HFF-Myc (cell line): ENCODE results near the gene SULT2B1.
A peak's percentile ranks its signal among the peaks of the same experiment; 100 is the strongest.

Experiments
- DNase-seq: peaks from one replicate; pipeline ENCODE4 v3.0.0-alpha.2; 2011; ENCODE audit warnings: low read depth; ENCODE audit errors: extremely low read depth
- H3K4me3 ChIP-seq: replicated peaks from 2 replicates; pipeline ENCODE4 v1.5.1; 2011; ENCODE audit warnings: low read depth, mild to moderate bottlenecking, control low read depth, low read length
- CTCF ChIP-seq: IDR thresholded peaks from 2 replicates; pipeline ENCODE4 v1.5.1; 2012; ENCODE audit warnings: mild to moderate bottlenecking, low read depth, low read length, control low read depth; ENCODE audit errors: missing control alignments

The SULT2B1 gene

DNA sequence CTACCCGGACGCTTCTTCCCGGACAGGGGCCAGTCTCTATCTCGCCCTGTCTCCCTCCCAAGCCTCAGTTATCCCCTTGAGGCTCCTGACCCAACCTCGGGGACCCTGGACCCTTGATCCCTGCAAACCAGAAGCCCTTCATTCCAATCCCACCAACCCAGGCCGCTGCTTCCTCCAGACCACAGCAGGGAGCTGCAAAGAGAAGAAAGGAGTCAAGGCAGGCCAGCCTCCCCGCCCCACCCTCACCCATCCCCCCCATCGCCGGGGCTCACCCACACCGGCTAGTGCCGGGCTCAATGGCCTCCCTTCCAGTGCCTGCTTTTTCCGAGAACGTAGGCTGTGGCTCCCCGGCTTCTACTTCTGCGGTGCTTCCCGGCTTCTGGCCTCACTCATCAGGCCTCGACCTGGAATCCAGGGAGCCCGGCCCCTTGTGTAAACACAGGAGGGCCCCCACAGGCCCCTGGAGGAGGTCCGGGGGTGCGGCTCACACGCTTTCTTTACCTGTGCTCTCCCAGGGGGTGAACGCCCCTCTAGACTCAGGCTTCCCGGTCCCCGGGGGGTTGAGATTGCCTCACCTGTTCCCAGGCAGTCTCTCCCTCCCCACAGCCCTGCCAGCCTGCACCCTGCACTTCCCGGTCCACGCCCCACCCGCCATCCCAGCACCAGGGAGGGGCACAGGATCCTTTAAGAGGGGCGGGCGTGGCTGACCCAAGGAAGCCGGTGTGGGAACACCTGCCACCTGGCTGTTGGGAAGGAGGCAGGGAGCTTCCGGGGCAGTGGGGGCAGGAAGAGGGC lies 62.7 kb downstream of the SULT2B1 start, which contains the start of gene FAM83E:
TSS of gene FAM83E (minus strand) at position 641 of the 795 bp plus-strand sequence. CDS start 1,704 bp downstream, outside the sequence.
- DNase-seq, result no peak
- no peak for TF ChIP-seq CTCF
- H3K4me3 ChIP-seq, result peak within 1 kb of the TSS; percentile 90; the same call in 1 of the 2 replicates

DNA sequence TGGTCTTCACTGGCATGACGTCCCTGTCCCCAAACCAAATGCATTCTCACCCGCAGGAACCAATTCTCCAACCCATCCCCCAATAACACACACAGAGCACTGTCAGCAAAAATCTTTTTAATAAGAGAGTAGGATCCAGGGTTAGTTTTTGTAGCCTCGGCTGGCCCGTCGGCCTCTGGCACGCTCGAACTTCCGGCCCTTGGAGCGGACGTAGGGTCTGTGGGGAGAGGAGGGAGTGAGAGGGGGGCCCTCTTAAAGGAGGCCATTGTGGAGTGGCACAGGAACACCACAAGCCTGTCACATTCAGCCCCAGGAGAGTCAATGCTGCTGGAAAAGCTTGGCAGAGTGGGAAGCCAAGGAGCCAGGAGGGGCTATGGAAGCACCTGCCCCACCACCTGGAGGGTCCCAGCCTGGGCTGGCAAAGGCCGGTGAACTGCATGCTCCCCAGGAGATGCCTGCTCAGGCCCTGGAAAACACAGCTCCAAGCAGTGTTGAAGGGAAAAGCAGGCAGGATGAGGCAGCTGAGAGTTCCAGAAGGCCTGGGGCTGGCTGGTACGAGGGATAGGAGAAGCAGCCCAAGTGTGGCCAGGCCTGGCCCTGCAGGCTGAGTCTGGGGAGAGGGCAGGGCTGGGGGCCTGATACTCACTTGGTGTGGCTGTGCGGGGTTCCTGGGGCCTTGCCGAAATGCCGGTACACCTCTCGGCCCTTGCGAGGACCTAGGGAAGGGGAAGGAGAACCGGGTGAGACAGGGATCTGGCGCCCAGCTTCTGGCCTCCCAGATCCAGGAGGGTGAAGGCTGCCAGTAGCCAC lies 63.5 kb downstream of the SULT2B1 start:
- H3K4me3 ChIP-seq, result no peak overlapping the region; the same call in 1 of the 2 replicates
- DNase-seq, result no peak
- no peak for TF ChIP-seq CTCF

DNA sequence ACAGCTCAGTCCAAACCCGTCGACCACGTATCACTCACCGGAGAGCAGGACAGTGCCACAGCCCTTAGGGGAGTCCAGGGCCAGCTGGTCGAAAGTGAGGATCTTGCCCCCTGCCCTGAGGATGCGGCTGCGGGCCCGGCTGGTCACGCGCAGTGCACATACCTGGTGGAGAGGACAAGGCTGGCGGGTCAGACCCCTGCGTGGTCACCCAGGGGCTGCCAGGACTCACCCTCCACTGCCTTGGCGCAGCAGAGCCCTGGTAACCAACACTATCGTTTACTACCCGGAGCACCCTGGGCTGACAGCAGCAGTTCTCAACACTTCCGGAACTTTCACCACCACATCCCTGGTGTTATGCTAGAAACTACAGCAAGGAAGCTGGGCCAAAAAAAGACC lies 64.1 kb downstream of the SULT2B1 start:
- H3K4me3 ChIP-seq, result peak overlapping the region; percentile 90
- DNase-seq, result no peak
- no peak for TF ChIP-seq CTCF

- DNase-seq, result no peak
- no peak for TF ChIP-seq CTCF
- H3K4me3 ChIP-seq, result peak overlapping the region; percentile 90
Measured at GRCh38 chr19:48616491-48617056, 64.6 kb downstream of the SULT2B1 start.

DNA sequence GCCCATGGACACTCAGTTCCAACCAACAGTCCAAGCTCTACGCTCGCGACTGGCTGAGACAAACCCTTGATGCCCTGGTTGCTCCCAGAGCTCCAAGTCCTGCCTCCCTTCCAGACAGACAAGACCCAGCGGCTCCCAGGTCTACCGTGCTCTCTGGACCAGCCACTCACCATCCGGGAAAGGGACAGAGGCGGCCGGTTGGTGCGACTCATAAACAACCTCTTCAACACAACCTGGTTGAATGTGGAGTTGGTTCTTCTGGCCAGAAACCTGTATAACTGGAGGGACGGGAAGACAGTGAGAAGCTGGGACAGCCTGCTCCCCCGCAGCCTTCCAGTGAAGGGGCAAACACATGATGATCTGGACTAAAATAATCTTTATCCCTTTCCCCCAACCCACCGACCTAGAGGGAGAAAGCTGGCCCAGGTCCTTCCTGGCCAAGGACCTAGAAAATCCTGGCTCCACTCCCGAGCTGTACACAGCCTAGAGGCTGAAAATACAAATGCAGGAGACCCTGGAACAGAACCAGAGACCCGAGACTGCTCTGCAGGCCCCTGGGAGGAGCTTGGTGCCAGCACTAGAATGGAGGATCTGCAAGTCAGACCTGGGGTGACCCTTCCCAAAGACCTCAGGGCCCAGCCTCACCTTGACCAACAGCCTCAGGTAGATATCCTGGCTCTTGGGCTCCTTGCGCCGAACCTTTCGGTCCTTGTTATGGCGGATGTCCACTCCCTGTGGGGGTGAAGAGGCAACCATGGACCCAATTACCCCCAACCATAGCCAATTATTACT lies 65.4 kb downstream of the SULT2B1 start:
- peak overlapping the region; percentile 90 for H3K4me3 ChIP-seq
- no peak for TF ChIP-seq CTCF
- no peak for DNase-seq

- DNase-seq, result no peak
- peak overlapping the region; percentile 90 for H3K4me3 ChIP-seq
- no peak for TF ChIP-seq CTCF
Measured at GRCh38 chr19:48618278-48618915, 66.4 kb downstream of the SULT2B1 start.
